ENCODE results near the gene NFATC2. TPM values are rescaled to one million over a fixed set of nuclear protein-coding genes. Genes with fewer than 3 reads are reported as not detected.

NFATC2 gene
- total RNA-seq, 4 donors from 2014 or later = 4.1 to 51.5 (median 8.7) TPM

GRCh38 chr20:51500936-51501335 is 41.6 kb downstream of the NFATC2 start:
- ATAC-seq (ENCODE audit: low FRiP score) = no peak
- no peak for TF ChIP-seq CTCF (IDR thresholded peaks at IDR 0.05)
- DNase-seq (ENCODE audit: low spot score) = no peak

- no peak for TF ChIP-seq CTCF (IDR thresholded peaks at IDR 0.05)
- ATAC-seq (ENCODE audit: low FRiP score) (peak; percentile 89), DNase-seq (ENCODE audit: low spot score) (no peak)
Measured at GRCh38 chr20:51500311-51500710, 42.2 kb downstream of the NFATC2 start.

- no peak for TF ChIP-seq CTCF (IDR thresholded peaks at IDR 0.05)
- no peak for ATAC-seq (ENCODE audit: low FRiP score)
- DNase-seq (ENCODE audit: low spot score) = no peak
Measured at GRCh38 chr20:51498765-51499540, 43.6 kb downstream of the NFATC2 start.

GRCh38 chr20:51497542-51498467 is 44.7 kb downstream of the NFATC2 start:
- no peak for TF ChIP-seq CTCF (IDR thresholded peaks at IDR 0.05)
- ATAC-seq (ENCODE audit: low FRiP score) = no peak
- DNase-seq (ENCODE audit: low spot score) = no peak

GRCh38 chr20:51496964-51497363 is 45.6 kb downstream of the NFATC2 start:
- DNase-seq (ENCODE audit: low spot score) (no peak), ATAC-seq (ENCODE audit: low FRiP score) (no peak)
- no peak for TF ChIP-seq CTCF (IDR thresholded peaks at IDR 0.05)

GRCh38 chr20:51495921-51496545 is 46.5 kb downstream of the NFATC2 start:
- no peak for TF ChIP-seq CTCF (IDR thresholded peaks at IDR 0.05)
- ATAC-seq (ENCODE audit: low FRiP score) (no peak), DNase-seq (ENCODE audit: low spot score) (no peak)

All from omental fat pad (tissue), 4 donors.